B cell (primary cell): ENCODE measurements around the gene SAA2.

Experiments used
- EZH2 ChIP-seq: IDR thresholded peaks from 2 replicates; pipeline ENCODE4 v1.6.1; 2012; ENCODE audit warnings: borderline replicate concordance, low read depth, mild to moderate bottlenecking, moderate library complexity, low read length; ENCODE audit not compliant: insufficient read depth, poor library complexity, severe bottlenecking
- TF ChIP-seq, protein P1 (sequence below): fragments of 200-600 bp; IDR thresholded peaks from one replicate; pipeline ENCODE4 v1.8.0; 2022; ENCODE audit warnings: antibody characterized with exemption, mild to moderate bottlenecking

DNA sequence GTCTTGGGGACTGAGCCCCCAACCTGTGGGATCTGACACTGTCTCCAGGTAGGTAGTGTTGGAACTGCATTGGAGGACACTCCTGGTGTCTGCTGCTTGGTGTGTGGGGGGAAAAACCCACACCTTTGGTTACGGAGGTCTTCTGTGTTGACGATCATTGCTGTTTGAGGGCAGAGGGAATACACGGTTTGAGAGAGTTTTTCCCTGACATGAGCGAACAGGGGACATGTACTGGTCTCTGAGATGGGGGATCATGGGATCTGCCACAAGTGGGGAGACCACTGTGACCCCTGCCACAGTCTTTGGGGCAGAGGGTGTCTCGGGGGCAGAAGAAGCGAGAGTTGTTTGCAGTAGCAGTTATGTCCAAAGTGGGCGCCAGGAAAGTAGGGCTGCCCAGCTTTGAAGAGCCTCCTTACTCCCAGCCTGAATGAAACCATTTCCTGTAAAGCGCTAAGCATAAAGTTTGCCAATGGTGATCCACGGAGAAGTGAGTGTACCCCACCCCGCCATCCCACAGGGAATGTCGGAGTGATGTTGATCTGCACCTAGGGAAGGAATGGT, 5.4 kb upstream of the SAA2 start:
- TF ChIP-seq, protein P1, sequence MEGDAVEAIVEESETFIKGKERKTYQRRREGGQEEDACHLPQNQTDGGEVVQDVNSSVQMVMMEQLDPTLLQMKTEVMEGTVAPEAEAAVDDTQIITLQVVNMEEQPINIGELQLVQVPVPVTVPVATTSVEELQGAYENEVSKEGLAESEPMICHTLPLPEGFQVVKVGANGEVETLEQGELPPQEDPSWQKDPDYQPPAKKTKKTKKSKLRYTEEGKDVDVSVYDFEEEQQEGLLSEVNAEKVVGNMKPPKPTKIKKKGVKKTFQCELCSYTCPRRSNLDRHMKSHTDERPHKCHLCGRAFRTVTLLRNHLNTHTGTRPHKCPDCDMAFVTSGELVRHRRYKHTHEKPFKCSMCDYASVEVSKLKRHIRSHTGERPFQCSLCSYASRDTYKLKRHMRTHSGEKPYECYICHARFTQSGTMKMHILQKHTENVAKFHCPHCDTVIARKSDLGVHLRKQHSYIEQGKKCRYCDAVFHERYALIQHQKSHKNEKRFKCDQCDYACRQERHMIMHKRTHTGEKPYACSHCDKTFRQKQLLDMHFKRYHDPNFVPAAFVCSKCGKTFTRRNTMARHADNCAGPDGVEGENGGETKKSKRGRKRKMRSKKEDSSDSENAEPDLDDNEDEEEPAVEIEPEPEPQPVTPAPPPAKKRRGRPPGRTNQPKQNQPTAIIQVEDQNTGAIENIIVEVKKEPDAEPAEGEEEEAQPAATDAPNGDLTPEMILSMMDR, result no peak
- no peak for TF ChIP-seq EZH2
